ENCODE measurements around the gene ITM2B. TPM values are rescaled to one million over a fixed set of nuclear protein-coding genes. Genes with fewer than 3 reads are reported as not detected.

Gene ITM2B
- total RNA-seq, 4 donors from 2014 or later = 107 to 209 (median 168) TPM

DNA sequence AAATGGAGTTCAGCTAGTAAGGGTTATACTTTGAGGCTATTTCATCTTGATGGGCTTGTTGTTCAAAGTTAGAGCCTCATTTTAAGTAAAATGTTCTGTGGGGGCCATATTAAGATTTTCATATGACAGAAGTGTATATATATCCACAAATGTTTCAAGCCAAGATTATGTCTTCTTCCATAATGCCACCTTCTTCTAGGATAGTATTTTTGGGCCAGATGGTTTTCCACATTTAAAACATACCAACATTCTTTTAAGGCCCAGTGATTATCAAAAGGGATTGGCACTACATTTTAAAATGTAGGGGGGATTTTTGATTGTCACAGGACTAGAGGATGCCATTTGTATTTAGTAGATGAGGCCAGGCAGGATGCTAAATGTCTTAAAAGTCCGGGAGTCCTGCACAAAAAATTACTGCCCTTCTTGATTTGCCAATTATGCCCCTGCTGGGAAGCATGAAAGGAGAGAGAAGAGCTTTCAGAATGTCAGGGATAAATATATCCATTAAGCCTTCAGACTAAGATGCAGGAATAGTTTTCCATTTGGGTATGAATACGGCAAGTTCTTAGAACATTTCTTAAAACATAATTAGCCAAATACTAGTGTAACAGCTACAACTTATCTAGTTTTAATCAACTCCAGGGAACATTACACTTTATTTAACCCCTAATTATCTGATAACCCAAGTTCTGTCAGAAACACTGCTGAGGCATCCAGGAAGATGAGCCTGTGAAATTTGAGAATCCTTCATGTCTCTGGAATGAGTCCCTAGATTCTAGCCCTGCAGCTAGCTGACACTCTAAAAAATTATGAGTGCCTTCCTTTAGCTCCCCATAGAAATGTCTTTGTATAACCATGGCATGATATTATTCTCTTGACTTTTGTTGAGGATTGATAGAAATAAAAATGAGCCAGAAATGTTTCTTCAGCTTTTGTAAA, 34.0 kb downstream of the ITM2B start:
- TF ChIP-seq CTCF (IDR thresholded peaks at IDR 0.05 in 4 of 5, conservative IDR thresholded peaks at IDR 0.05 in 1 of 5) (no peak), POLR2A (IDR thresholded peaks at IDR 0.05) (no peak)
- Histone ChIP-seq H3K27ac (peak overlapping the region in 1 of 4 donors; percentile 51), H3K4me3 (no peak overlapping the region), H3K36me3 (peaks cover 0 to 18% of the 10 kb centered on the region in 2 donors), H3K4me1 (peaks cover 20 to 23% of the 10 kb centered on the region in 2 donors), H3K27me3 (no peaks in the 10 kb centered on the region), H3K9me3 (no peaks in the 10 kb centered on the region)
- in situ Hi-C loops (cut with MboI; ENCODE audit: low sequenced_read_pairs in 4 of 4) (no loop called here), intact Hi-C loops (cut with DNase I; ENCODE audit: low total_unique reads) (no loop called here)
- ATAC-seq (peak in 1 of 2 donors; percentile 74), DNase-seq (no peak)

DNA sequence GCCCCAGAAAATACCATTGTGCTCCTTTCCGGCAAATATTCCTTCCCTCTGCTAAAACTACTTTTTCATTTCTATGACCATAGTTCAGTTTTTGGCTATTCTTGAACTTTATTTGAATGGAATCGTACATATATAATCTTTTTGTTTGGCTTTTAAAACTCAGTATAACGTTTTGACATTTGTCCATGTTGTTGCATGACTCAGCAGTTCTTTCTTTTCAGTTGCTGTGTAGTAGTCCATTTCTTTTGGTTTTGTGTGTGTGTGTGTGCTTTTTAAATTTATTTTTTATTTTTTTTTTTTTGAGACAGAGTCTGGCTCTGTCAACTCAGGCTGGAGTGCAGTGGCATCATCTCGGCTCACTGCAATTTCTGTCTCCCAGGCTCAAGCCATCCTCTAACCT, 35.0 kb downstream of the ITM2B start:
- DNase-seq (no peak), ATAC-seq (no peak)
- in situ Hi-C loops (cut with MboI; ENCODE audit: low sequenced_read_pairs in 4 of 4) = no loop called here
- H3K27ac ChIP-seq = peak overlapping the region in 1 of 4 donors; percentile 51
- TF ChIP-seq POLR2A (IDR thresholded peaks at IDR 0.05) (no peak), CTCF (IDR thresholded peaks at IDR 0.05 in 4 of 5, conservative IDR thresholded peaks at IDR 0.05 in 1 of 5) (no peak)
- peaks cover 0 to 7% of the 10 kb centered on the region in 2 donors for H3K36me3 ChIP-seq
- H3K4me1 ChIP-seq = peaks cover 20 to 23% of the 10 kb centered on the region in 2 donors
- no peaks in the 10 kb centered on the region for H3K9me3 ChIP-seq
- H3K27me3 ChIP-seq = no peaks in the 10 kb centered on the region
- H3K4me3 ChIP-seq = no peak overlapping the region
- intact Hi-C loops (cut with DNase I; ENCODE audit: low total_unique reads) = no loop called here

DNA sequence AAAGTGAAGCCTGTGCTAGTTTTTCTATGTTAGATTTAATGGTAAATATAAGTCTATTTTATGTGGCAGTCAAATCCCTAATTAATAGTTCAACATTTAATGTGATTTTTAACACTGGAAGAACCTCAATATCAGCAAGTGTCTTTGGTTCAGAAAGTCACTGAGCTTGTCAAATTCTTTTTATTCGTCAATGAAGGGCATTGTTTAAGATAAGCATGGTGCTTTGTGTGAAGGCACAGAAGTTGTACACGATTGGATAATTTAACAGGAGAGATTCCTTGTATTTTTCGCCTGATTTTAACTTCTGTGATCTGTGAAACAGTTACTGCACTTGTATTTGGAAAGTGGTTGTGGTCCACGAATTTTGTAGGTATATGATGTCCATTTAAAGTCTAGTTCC, 40.3 kb downstream of the ITM2B start:
- in situ Hi-C loops (cut with MboI; ENCODE audit: low sequenced_read_pairs in 4 of 4) (no loop called here), intact Hi-C loops (cut with DNase I; ENCODE audit: low total_unique reads) (no loop called here)
- no peaks in the 10 kb centered on the region for H3K9me3 ChIP-seq

DNA sequence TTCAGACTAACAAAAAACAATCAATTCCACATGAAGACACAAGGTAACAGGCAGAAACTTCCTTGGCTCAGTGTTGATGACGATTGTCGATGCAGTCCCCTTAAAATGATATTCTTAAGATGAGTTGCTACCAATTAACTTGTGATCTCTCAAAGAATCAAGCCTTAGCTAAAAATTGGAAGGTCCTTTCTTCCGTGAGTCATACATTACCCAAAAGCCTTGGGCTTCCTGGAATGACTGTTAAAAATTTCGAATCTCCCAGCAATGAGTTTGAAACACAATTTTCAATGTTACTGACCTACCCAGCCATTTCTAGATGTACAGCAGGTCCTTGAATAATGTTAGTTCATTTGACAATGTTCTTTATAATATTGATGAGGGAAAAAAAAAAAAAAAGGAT, 42.5 kb downstream of the ITM2B start:
- H3K36me3 ChIP-seq = no peaks in the 10 kb centered on the region
- no peak for DNase-seq
- in situ Hi-C loops (cut with MboI; ENCODE audit: low sequenced_read_pairs in 4 of 4) (no loop called here), intact Hi-C loops (cut with DNase I; ENCODE audit: low total_unique reads) (no loop called here)
- no peaks in the 10 kb centered on the region for H3K4me1 ChIP-seq
- no peak overlapping the region for H3K27ac ChIP-seq
- no peaks in the 10 kb centered on the region for H3K27me3 ChIP-seq
- no peak for TF ChIP-seq POLR2A (IDR thresholded peaks at IDR 0.05)
- TF ChIP-seq CTCF (IDR thresholded peaks at IDR 0.05 in 4 of 5, conservative IDR thresholded peaks at IDR 0.05 in 1 of 5) = no peak
- H3K4me3 ChIP-seq = no peak overlapping the region
- ATAC-seq = no peak
- no peaks in the 10 kb centered on the region for H3K9me3 ChIP-seq

More for the DNA sequence above, 40.3 kb downstream of the ITM2B start:
- H3K27me3 ChIP-seq = no peaks in the 10 kb centered on the region
- no peak overlapping the region for H3K27ac ChIP-seq
- DNase-seq = no peak
- peaks cover 0 to 6% of the 10 kb centered on the region in 2 donors for H3K4me1 ChIP-seq
- H3K4me3 ChIP-seq = no peak overlapping the region
- ATAC-seq = no peak
- no peaks in the 10 kb centered on the region for H3K36me3 ChIP-seq
- TF ChIP-seq CTCF (IDR thresholded peaks at IDR 0.05 in 4 of 5, conservative IDR thresholded peaks at IDR 0.05 in 1 of 5) (no peak), POLR2A (IDR thresholded peaks at IDR 0.05) (no peak)
